ENCODE measurements around the gene SLC5A1. TPM values are rescaled to one million over a fixed set of nuclear protein-coding genes. Genes with fewer than 3 reads are reported as not detected.

SLC5A1 gene
- total RNA-seq, 1 experiment from 2014 or later = 0.03 TPM

DNA sequence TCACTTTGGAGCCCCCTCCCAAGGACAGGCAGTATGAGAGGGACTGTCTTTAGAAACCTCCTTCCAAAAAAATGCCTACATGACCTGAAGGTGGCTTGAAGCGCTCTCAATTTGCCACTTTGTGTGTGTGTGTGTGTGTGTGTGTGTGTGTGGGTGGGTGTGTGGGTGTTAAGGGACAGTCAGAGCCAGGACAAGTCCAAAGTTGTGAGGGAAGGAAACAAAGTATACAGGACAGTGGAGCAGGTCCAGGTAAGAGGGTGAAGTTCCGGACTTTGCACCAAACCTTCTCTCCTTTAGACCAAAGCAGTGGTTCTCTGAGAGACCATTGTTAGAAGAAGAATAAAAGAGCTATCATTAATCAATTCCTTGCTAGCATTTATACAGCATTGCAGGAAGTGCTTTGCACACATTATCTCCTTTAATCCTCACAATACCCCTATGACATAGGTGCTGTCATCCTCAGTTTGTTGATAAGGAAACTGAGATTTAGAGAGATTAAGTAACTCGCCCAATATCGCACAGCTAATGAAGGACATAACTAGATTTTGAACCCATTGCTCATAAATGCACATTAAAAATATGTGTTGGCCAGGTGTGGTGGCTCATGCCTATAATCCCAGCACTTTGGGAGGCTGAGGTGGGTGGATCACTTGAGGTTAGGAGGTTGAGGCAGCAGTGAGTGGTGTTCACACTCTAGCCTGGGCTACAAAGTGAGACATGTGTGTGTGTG, 12.4 kb upstream of the SLC5A1 start:
- Histone ChIP-seq H3K9me3 (ENCODE audit: control insufficient read depth, insufficient read depth, low read depth, low read length) (no peaks in the 10 kb centered on the region), H3K4me1 (ENCODE audit: control insufficient read depth, insufficient read depth, low read length) (no peaks in the 10 kb centered on the region), H3K4me3 (ENCODE audit: low read depth in 2 of 2, low read length in 2 of 2) (no peak overlapping the region), H3K36me3 (ENCODE audit: control insufficient read depth, insufficient read depth, low read length) (no peaks in the 10 kb centered on the region), H3K27ac (ENCODE audit: low read length) (no peak overlapping the region), H3K27me3 (ENCODE audit: control insufficient read depth, insufficient read depth, low read length) (no peaks in the 10 kb centered on the region)
- ATAC-seq (no peak), DNase-seq (ENCODE audit: low read depth, low spot score) (no peak)
- ChIA-PET CTCF (no interaction called here), POLR2A (interaction anchor here (0.5 kb wide), 1 partner anchor 39 kb away, joined by 5 read pairs; no protein-coding TSS in a partner anchor)
- intact Hi-C loops (cut with micrococcal nuclease; ENCODE audit: unreplicated experiment) (no loop called here), in situ Hi-C loops (cut with HindIII; ENCODE audit: low pct_unique_long_range_greater_than_20kb, low sequenced_read_pairs) (no loop called here)
- TF ChIP-seq POLR2AphosphoS5 (IDR thresholded peaks at IDR 0.05; ENCODE audit: low read depth, low read length) = no peak
- TF ChIP-seq, protein P1, sequence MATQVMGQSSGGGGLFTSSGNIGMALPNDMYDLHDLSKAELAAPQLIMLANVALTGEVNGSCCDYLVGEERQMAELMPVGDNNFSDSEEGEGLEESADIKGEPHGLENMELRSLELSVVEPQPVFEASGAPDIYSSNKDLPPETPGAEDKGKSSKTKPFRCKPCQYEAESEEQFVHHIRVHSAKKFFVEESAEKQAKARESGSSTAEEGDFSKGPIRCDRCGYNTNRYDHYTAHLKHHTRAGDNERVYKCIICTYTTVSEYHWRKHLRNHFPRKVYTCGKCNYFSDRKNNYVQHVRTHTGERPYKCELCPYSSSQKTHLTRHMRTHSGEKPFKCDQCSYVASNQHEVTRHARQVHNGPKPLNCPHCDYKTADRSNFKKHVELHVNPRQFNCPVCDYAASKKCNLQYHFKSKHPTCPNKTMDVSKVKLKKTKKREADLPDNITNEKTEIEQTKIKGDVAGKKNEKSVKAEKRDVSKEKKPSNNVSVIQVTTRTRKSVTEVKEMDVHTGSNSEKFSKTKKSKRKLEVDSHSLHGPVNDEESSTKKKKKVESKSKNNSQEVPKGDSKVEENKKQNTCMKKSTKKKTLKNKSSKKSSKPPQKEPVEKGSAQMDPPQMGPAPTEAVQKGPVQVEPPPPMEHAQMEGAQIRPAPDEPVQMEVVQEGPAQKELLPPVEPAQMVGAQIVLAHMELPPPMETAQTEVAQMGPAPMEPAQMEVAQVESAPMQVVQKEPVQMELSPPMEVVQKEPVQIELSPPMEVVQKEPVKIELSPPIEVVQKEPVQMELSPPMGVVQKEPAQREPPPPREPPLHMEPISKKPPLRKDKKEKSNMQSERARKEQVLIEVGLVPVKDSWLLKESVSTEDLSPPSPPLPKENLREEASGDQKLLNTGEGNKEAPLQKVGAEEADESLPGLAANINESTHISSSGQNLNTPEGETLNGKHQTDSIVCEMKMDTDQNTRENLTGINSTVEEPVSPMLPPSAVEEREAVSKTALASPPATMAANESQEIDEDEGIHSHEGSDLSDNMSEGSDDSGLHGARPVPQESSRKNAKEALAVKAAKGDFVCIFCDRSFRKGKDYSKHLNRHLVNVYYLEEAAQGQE (IDR thresholded peaks at IDR 0.05; ENCODE audit: insufficient read depth in 1 of 2, low read depth in 2 of 2, low read length in 1 of 2) = no peak
- TF ChIP-seq SIN3A (IDR thresholded peaks at IDR 0.05; ENCODE audit: borderline replicate concordance, insufficient read depth, low read depth, low read length) = no peak
- TF ChIP-seq, protein P2, sequence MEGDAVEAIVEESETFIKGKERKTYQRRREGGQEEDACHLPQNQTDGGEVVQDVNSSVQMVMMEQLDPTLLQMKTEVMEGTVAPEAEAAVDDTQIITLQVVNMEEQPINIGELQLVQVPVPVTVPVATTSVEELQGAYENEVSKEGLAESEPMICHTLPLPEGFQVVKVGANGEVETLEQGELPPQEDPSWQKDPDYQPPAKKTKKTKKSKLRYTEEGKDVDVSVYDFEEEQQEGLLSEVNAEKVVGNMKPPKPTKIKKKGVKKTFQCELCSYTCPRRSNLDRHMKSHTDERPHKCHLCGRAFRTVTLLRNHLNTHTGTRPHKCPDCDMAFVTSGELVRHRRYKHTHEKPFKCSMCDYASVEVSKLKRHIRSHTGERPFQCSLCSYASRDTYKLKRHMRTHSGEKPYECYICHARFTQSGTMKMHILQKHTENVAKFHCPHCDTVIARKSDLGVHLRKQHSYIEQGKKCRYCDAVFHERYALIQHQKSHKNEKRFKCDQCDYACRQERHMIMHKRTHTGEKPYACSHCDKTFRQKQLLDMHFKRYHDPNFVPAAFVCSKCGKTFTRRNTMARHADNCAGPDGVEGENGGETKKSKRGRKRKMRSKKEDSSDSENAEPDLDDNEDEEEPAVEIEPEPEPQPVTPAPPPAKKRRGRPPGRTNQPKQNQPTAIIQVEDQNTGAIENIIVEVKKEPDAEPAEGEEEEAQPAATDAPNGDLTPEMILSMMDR (IDR thresholded peaks at IDR 0.05) = no peak
- TF ChIP-seq TCF7L2 (IDR thresholded peaks at IDR 0.05; ENCODE audit: low read depth, low read length) = no peak
- BruUV-seq (replicated peaks) = no TSS peak

- ATAC-seq = no peak
- H3K27ac ChIP-seq (ENCODE audit: low read length) = no peak overlapping the region
- H3K4me3 ChIP-seq (ENCODE audit: low read depth in 2 of 2, low read length in 2 of 2) = no peak overlapping the region
- in situ Hi-C loops (cut with HindIII; ENCODE audit: low pct_unique_long_range_greater_than_20kb, low sequenced_read_pairs) (no loop called here), intact Hi-C loops (cut with micrococcal nuclease; ENCODE audit: unreplicated experiment) (no loop called here)
- H3K9me3 ChIP-seq (ENCODE audit: control insufficient read depth, insufficient read depth, low read depth, low read length) = no peaks in the 10 kb centered on the region
- H3K27me3 ChIP-seq (ENCODE audit: control insufficient read depth, insufficient read depth, low read length) = no peaks in the 10 kb centered on the region
- CTCF ChIA-PET = no interaction called here
- TF ChIP-seq POLR2AphosphoS5 (IDR thresholded peaks at IDR 0.05; ENCODE audit: low read depth, low read length) (no peak), SIN3A (IDR thresholded peaks at IDR 0.05; ENCODE audit: borderline replicate concordance, insufficient read depth, low read depth, low read length) (no peak), TCF7L2 (IDR thresholded peaks at IDR 0.05; ENCODE audit: low read depth, low read length) (no peak)
- TF ChIP-seq, protein P1 (IDR thresholded peaks at IDR 0.05; ENCODE audit: insufficient read depth in 1 of 2, low read depth in 2 of 2, low read length in 1 of 2) = no peak
- TF ChIP-seq, protein P2 (IDR thresholded peaks at IDR 0.05) = no peak
- no TSS peak for BruUV-seq (replicated peaks)
- POLR2A ChIA-PET = no interaction called here
- DNase-seq (ENCODE audit: low read depth, low spot score) = no peak
- H3K36me3 ChIP-seq (ENCODE audit: control insufficient read depth, insufficient read depth, low read length) = no peaks in the 10 kb centered on the region
- no peaks in the 10 kb centered on the region for H3K4me1 ChIP-seq (ENCODE audit: control insufficient read depth, insufficient read depth, low read length)
Measured at GRCh38 chr22:32031466-32031865, 11.6 kb upstream of the SLC5A1 start.
